Suppressor macrophage treated with lipopolysaccharide for 4 hours (primary cell): Measurements from ENCODE around the gene PDIA6.
"Not testable (repeated sequence)": the region's sequence is repeated elsewhere in the genome, so short reads cannot be mapped to it uniquely, and the experiment has no call there.

Source experiments
- DNase-seq: peaks from one replicate; pipeline ENCODE4 v3.0.0-alpha.2; 2020

The PDIA6 gene

GRCh38 chr2:10806543-10806942 lies 6.0 kb downstream of the PDIA6 start:
- no peak for DNase-seq

- DNase-seq: not testable (repeated sequence)
These were observed 6.6 kb downstream of the PDIA6 start for GRCh38 chr2:10805990-10806389.

DNA sequence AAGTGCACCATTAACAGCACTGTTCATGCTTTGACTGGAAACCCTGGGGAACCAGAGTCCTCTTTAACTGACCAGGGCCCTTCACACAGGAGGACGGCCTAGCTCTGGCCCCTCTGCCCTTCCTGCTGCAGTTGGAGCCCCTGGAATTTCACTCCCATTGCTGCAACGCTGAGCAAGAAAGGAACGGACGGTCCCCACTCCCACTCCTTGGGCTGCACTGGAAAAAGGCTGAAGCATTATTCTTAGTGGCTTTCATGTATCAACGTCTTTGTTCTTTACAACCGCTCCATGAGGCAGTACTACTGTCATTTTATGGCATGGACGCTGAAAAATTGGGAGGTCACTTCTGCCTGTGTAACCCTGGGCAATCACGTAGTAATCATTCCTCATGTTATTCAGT lies 9.9 kb downstream of the PDIA6 start:
- no peak for DNase-seq

GRCh38 chr2:10800163-10800562 lies 12.4 kb downstream of the PDIA6 start:
- no peak for DNase-seq

DNA sequence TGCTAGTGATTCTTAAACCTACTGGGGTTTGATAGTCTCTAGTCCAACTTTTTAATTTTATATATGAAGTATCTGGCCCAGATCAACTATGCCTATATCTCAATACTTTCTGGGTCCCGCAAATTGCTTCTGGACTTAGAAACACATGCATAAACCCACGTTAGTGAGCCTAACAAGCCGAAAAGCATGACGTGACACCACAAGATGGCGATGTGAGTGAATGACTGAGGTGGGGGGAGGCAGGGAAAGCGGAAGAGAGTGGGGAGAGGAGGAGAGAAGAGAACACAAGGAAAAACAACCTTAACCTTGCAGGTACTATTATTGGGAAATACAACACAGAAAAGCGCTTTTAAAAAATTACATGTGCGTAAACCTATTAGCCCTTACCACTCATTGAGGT lies 13.8 kb downstream of the PDIA6 start:
- no peak for DNase-seq

- DNase-seq: no peak
These were observed 15.9 kb downstream of the PDIA6 start for GRCh38 chr2:10796703-10797102.

- no peak for DNase-seq
These were observed 17.0 kb downstream of the PDIA6 start for GRCh38 chr2:10795508-10796046.

DNA sequence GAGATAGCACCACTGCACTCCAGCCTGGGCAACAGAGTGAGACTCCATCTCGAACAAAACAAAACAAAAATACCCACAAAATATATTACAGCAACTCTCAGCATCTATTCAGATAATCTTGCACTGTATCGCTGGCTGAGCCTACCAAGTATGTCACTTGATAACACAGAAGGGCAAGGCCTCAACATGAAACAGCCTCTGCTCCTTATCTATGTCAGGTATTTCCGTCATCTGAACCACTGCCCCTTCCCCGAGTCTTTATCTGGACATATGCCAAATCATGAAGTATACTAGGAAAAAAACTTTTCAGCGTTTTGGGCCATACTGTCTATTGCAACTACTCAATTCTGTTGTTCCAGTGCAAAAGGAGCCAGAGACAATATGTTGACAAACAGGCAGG lies 17.7 kb downstream of the PDIA6 start:
- no peak for DNase-seq

DNA sequence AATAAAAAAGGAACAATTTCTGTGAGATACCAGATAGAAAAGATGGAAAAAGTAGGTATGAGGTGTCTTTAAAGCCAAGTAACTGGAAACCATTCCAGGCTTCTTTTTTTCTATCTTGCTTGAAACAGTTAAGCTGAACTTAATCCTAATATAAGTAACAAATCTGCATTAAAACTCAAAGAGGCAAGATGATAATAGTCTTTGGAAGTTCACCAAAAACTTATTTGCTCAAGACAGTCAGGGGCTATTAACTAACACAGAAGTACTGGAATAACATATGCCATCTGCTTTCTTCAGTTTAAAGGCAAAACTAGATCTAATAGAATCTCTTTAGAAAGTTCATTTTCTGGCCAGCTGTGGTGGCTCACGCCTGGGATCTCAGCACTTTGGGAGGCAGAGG lies 18.8 kb downstream of the PDIA6 start:
- no peak for DNase-seq

DNA sequence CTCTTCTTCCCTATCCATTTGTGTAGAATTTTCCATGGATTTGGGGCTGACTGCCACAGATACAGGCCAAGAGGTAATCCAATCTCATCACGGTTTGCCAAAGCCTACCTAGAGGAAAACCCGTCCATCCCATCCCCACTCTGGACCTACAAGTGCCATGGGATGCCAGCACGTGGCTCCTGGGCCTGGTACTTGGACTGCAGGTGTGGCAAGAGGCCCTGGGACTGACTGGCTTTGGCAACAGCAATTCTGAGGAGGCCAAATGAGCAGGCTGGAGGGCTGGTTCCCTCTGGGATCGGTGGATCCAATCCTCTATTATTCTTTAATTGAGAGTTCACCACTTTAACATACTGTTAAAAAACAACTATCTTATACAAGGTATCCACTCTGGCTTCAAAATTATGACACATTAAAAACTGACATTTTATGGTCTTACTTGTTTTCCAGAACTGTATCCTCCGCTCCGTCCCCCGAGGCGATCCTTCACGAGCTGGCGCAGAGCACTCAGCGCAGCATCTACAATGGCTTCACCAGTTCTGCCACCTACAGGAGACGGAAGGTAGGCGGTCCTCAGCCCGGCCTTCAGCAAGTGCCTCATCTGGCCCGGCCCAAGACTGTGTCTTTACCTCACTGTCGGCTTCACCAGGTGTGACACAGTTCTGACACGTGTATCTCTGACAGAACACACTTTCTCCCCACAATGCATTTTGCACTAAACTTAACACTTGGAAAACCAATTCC lies 19.8 kb downstream of the PDIA6 start:
- DNase-seq: no peak

GRCh38 chr2:10792001-10792634 lies 20.5 kb downstream of the PDIA6 start:
- DNase-seq: no peak

DNA sequence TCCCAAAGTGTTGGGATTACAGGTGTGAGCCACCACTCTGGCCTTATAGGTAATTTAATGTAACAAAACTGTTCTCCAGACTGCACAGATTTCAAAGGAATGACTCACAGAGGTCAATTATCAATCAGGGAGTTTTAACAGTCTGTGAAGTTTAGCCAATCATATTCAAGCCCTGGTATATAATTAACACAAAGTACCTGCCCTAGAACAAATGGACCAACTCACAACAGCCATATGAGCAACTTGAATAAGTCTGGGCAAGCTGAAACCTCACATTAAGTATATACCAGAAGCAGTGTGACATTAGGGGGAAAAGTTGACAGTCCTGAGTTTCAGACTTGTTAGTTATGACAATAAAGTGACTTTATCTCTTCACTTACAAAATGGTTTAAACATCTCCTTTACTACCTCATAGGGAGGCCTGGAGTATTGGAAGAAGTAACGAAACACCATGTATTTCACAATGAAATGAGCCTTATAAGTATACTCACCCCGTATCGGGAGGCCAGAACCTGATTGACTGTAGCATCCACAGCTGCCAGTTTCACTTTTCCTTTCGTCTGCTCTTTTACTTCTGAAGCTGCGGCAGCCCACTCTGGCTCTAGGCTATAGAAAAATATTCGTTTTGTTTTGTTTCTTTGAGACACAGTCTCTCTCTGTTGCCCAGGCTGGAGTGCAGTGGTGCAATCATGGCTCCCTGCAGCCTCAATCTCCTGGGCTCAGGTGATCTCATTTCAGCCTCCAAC lies 22.2 kb downstream of the PDIA6 start:
- DNase-seq: no peak

GRCh38 chr2:10788855-10789254 lies 23.7 kb downstream of the PDIA6 start:
- no peak for DNase-seq

DNA sequence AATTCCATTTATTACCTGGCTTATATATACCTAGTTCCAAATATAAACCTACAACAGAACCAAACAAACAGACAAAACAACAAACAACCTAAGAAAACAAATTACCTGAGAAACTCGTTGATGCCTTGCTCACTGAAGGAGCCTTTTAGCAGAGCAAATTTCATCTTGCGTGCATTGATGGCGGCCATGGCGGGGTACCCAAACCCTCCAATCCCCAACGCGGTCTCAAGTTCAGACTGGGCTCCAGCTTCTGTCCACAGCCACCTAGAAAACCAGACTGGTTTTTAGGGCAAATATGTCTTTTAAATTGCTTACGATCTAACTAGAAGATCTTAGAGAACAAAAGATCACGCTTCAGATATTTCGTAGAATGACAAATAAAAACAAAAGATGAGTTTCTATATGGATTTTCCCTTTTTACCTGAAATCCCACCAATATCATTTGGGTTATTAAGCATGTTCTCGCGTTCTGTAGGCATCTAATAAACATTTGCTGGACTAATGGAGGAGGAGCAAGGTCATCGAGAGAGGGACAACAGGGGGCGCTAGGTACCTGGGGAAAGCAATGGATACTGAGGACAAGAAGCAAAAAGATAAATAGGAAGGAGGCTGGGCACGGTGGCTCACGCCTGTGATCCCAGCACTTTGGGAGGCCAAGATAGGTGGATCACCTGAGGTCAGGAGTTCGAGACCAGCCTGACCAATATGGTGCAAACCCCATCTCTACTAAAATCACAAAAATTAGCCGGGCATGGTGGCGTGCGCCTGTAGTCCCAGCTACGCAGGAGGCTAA lies 25.2 kb downstream of the PDIA6 start:
- DNase-seq: peak; percentile 20

DNA sequence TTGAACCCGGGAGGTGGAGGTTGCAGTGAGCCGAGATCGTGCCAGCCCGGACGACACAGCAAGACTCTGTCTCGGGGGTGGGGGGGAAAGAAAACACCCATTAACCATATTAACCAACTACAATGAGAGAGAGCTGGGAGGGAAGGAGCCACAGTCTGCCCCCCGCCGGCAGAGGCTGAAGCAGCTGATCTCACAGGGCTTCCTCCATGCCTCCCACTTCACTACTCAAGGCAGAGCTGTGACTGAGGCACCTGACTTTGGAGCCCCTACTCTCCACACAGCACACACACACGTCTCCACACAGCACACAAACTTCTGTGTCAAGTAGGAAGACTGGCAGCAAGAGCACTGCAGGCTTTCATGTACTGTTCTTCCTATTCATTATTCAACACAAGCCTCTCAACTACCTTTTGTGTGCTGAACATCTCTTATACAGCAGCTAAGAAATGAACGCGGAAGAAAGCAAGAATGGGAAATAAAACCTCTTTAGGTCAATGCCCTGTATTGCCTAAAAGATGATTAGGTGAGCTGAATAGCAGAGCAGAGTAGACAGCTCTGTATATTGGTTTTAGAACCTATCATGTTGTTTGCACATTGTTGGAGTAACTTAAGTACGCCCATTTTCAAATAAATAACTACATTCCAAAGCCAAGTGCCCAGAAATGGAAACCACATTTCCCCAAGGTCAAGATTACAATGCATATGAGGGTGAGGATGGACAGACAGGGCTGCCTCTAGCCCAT lies 26.2 kb downstream of the PDIA6 start:
- DNase-seq: no peak

- DNase-seq: no peak
These were observed 27.3 kb downstream of the PDIA6 start for GRCh38 chr2:10785260-10785659.

DNA sequence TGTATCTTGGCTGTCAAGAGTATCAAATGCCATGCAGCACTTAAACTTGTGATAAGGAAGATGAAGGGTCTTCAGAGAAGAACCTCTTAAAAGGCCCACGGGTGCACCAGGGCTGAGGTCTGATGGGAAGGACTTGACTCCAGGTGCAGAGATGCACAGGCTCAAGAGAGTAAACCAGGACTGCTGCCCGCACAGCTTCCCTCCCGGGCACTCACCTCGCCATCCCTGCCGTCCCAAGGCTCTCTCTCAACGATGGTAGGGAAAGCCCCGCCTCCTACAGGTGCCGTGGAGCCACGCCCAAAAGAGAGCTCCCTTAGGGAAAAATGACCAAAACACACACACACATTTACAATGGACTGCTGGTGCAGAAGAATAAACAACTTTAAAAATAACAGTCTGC lies 27.9 kb downstream of the PDIA6 start:
- no peak for DNase-seq

DNA sequence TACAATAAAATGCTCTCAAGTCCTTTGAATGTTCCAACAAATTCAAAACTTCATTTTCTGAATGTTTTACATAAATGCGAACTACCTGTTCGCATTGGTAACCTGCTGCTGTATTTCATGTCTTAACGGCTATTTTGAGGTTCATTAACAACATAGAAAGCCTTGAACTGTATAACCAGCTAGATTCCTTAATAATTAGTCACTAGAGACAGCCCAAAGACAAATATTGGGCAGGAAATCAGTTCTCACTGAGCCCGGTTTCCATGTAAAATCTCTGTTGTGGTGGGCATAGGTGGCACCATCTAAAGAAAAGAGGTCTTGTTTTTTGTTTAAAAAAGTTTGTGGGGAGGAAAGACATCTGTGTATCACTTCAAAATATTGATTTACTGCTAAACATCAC lies 29.2 kb downstream of the PDIA6 start:
- no peak for DNase-seq

DNA sequence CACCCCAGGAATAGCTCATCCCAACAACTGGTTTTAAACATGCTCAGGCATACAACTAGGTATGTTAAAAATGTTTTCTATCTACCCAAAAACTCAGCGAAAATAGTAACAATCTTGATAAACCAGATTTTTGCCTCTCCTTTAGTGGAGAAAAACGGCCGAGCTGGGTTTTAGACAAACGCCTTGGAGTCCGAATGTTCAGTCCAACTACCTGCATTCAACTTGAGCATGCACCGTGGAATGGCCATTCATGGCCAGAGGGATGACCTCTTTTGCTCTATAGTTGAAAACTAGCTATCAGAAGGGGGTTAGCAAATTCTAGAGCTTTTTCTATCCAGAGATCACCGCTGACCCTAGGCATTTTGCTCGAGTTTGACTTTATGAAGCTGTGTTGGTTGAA lies 30.8 kb downstream of the PDIA6 start:
- no peak for DNase-seq

GRCh38 chr2:10780821-10781220 lies 31.8 kb downstream of the PDIA6 start:
- not testable (repeated sequence) for DNase-seq

DNA sequence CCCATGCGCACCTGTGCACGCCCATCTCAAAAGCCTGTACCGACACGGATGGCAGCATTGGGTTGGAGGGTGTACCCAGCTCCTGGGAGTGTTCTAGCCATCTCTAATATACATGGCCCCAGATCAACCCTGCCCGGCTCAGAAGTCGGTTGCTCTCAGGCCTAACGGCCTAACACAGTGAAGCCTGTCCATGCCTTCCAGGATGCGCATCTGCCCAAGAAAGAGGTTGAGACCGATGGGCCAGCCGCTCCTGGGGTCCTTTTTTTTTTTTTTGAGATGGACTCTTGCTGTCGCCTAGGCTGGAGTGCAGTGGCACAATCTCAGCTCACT lies 32.1 kb downstream of the PDIA6 start:
- no peak for DNase-seq

- no peak for DNase-seq
These were observed 32.7 kb downstream of the PDIA6 start for GRCh38 chr2:10779776-10780490.
